Epithelial cell of esophagus (primary cell): ENCODE measurements around the gene BLTP3B.
"Not testable (repeated sequence)": the region's sequence is repeated elsewhere in the genome, so short reads cannot be mapped to it uniquely, and the experiment has no call there.

Experiments used
- DNase-seq: peaks from one replicate; pipeline ENCODE4 v3.0.0; 2010; ENCODE audit warnings: low read depth
- H3K4me3 ChIP-seq: 2 replicates; pipeline ENCODE4 v1.5.1; 2011; ENCODE audit warnings: mild to moderate bottlenecking, low read length, control low read depth
- CTCF ChIP-seq: IDR thresholded peaks from 2 replicates; pipeline ENCODE4 v1.5.1; 2011; ENCODE audit warnings: low read depth, mild to moderate bottlenecking, low read length, control low read depth, inconsistent platforms; ENCODE audit not compliant: insufficient read depth; ENCODE audit errors: missing control alignments

BLTP3B gene

DNA sequence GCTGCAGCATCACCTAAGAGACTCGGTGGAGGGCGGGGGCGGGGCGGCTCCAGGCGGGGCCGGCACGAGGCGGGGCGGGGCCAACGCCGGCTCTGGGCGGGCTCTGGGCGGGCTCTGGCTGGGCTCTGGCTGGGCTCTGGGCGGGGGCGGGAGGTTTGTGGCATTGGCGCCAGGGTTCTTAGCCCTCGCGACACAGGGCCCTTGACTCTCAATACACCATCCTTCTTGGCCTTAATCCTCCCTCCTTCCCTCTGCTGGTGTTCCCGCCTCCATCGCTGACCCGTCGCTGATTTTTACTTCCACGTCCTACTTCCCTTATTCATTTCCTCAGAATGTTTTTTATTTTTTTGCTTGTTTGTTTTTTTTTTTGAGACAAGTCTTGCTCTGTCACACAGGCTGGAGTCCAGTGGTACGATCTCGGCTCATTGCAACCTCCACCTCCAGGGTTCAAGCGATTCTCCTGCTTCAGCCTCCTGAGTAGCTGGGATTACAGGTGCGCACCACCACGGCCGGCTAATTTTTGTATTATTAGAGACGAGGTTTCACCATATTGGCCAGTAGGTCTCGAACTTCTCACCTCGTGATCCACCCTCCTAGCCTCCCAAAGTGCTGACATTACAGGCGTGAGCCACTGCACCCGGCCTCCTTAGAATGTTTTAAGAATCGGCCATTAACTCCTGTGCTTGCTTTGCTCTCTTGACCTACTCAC, at the start of gene BLTP3B:
BLTP3B (minus strand) TSS at position 24 of the 709 bp plus-strand sequence. CDS start 239 bp downstream, outside the sequence.
- DNase-seq = peak; percentile 84
- peak within 1 kb of the TSS; percentile 58 for H3K4me3 ChIP-seq
- TF ChIP-seq CTCF = no peak

GRCh38 chr12:100189636-100190394, 47.1 kb upstream of the BLTP3B start:
- no peak overlapping the region for H3K4me3 ChIP-seq
- DNase-seq = no peak
- no peak for TF ChIP-seq CTCF

- not testable (repeated sequence) for DNase-seq, H3K4me3 ChIP-seq
Measured at GRCh38 chr12:100188888-100189635, 46.4 kb upstream of the BLTP3B start.

DNA sequence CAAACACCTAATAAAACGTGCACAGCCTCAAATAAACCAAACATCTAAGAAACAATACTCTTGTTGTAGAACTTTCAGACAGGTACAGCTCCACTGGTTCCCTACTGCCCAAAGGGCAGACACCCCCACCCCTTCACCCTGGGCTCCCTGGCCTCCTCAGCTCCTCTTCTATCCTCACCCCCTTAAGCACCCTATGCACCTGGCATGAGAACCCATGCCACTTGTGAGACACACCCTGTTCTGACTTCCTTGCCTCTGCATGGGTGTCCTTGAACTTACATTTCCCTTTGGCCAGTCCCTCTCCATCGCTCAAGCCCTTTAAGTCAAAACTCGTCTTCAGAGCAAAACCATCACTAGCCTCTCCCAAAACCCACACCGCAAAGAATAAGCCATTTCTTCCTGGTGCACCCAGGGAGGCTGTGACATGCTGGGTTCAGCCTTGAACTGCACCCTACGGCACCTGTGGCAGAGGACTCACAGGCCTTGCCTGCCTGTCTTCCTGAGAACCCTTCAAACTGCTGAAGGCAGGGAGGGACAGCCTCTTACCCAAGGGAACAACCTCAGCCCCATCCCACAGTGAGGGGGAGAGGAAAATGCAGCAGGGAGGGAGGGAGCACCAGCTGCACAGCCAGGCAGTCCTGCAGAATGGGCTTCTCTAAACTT, 45.3 kb upstream of the BLTP3B start:
- no peak for TF ChIP-seq CTCF
- no peak for DNase-seq
- no peak overlapping the region for H3K4me3 ChIP-seq

- TF ChIP-seq CTCF = no peak
- no peak overlapping the region for H3K4me3 ChIP-seq
- DNase-seq = no peak
Measured at GRCh38 chr12:100187068-100187467, 44.4 kb upstream of the BLTP3B start.

- no peak for DNase-seq
- no peak for TF ChIP-seq CTCF
- no peak overlapping the region for H3K4me3 ChIP-seq
Measured at GRCh38 chr12:100186071-100186470, 43.4 kb upstream of the BLTP3B start.
